Hepatocyte (in vitro differentiated cells): ENCODE measurements around the gene FUBP3.

Experiments used
- CTCF ChIP-seq: fragments of 200-600 bp; sonication (generic); IDR thresholded peaks from 2 replicates; pipeline ENCODE4 v1.5.1; 2016; ENCODE audit warnings: antibody characterized with exemption, mild to moderate bottlenecking; ENCODE audit not compliant: poor library complexity
- EZH2 ChIP-seq: fragments of 200-600 bp; sonication (generic); IDR thresholded peaks from 2 replicates; pipeline ENCODE4 v1.6.1; 2016; ENCODE audit warnings: antibody characterized with exemption, mild to moderate bottlenecking, borderline replicate concordance

DNA sequence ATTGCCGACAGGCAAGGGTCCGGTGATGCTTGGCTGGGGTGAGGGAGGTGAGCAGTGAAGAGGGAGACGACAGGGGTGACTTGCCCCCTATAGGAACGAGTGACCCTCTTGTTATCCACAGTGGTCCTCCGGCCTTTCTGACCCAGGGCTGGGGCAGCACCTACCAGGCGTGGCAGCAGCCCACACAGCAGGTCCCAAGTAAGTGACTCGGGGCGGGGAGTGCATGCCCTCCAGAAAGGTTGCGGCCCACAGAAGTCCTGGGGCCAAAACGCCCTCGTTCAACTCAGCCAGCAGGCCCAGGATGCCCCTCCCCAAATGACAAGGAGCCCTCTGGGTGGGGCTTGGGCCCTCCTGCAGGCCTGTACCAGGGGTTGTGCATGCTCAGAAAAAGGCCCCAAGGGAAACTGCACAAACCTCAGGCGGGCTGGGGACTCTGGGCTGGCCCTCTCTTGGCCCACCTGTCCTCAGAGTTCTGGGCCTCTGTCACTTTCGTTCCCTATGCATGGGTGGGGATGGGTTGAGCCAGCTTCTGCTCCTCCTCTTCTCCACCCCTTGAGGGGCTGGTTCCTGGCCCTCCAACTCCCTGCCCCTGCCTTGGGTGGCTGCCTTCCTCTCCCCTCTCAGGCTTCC is 52.8 kb downstream of the FUBP3 start:
- TF ChIP-seq CTCF (no peak), EZH2 (no peak)
